Colonic mucosa (tissue), 4 donors: ENCODE data around the gene IL21R. TPM values are rescaled to one million over a fixed set of nuclear protein-coding genes. Genes with fewer than 3 reads are reported as not detected.
A peak's percentile ranks its signal among the peaks of the same experiment; 100 is the strongest.
"Not testable (repeated sequence)": the region's sequence is repeated elsewhere in the genome, so short reads cannot be mapped to it uniquely, and the experiment has no call there.

Experiments
- DNase-seq: peaks from one replicate; pipeline ENCODE4 v3.0.0-alpha.2; 2020
- H3K27ac ChIP-seq: fragments of 200-600 bp; one replicate; pipeline ENCODE4 v1.8.0; 2021
- H3K27me3 ChIP-seq: fragments of 200-600 bp; one replicate; pipeline ENCODE4 v1.8.0; 2021
- H3K36me3 ChIP-seq: fragments of 200-600 bp; one replicate; pipeline ENCODE4 v1.8.0; 2021
- H3K4me1 ChIP-seq: fragments of 200-600 bp; one replicate; pipeline ENCODE4 v1.8.0; 2021; ENCODE audit warnings: mild to moderate bottlenecking
- H3K4me3 ChIP-seq: fragments of 200-600 bp; one replicate; pipeline ENCODE4 v1.8.0; 2021
- H3K9ac ChIP-seq, 2 donors: one replicate each; pipeline ENCODE4 v1.7.0; 2013; ENCODE audit warnings: control low read depth in 2 of 2, low read depth in 2 of 2, low read length in 2 of 2
- H3K9me3 ChIP-seq: fragments of 200-600 bp; one replicate; pipeline ENCODE4 v1.8.0; 2021
- intact Hi-C: fragments of 100-400 bp; cut with DNase I; formaldehyde crosslinking; loops from one replicate; pipeline ENCODE4 v1.14.1; 2022
- total RNA-seq, 2 donors: library from RNA; stranded (reverse); fragmentation: NEBNext Ultra II Directional in 1 of 2; extraction: Animal tissue kit (Norgen Biotek cat#: 25700) in 1 of 2; gene quantifications; one replicate each; pipeline ENCODE4 v1.2.1, GENCODE V29; 2021
- TF ChIP-seq, protein P1 (sequence below): fragments of 200-600 bp; IDR thresholded peaks from one replicate; pipeline ENCODE4 v1.8.0; 2022; ENCODE audit warnings: antibody characterized with exemption, mild to moderate bottlenecking
- donor health status: healthy.
- donor health status: DM: no; HTN: no; CAD: no.
- donor health status: DM: no; HTN: no; CAD: no.

IL21R gene
- total RNA-seq, 2 donors from 2014 or later = 0.56 to 0.91 TPM

DNA sequence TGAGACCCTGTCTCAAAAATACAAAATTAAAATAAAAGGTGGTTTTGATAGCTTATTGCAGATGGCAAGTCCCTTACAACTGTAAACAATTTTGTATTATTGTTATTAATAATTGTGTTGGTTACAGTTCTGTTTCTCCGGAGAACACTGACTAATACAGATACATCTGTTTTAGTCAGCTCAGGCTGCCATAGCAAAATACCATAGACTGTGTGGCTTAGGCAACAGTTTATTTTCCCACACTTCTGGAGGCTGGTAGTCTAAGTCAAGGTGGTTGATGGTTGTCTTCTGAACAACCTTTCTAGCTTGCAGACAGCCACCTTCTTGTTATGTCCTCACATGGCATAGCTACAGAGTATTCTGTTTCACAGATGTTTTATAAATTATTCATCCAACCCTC, 14.2 kb upstream of the IL21R start:
- DNase-seq = peak; percentile 4
- no peaks in the 10 kb centered on the region for H3K36me3 ChIP-seq
- H3K4me1 ChIP-seq = no peaks in the 10 kb centered on the region
- no peak overlapping the region for H3K4me3 ChIP-seq
- H3K9me3 ChIP-seq = no peaks in the 10 kb centered on the region
- TF ChIP-seq, protein P1, sequence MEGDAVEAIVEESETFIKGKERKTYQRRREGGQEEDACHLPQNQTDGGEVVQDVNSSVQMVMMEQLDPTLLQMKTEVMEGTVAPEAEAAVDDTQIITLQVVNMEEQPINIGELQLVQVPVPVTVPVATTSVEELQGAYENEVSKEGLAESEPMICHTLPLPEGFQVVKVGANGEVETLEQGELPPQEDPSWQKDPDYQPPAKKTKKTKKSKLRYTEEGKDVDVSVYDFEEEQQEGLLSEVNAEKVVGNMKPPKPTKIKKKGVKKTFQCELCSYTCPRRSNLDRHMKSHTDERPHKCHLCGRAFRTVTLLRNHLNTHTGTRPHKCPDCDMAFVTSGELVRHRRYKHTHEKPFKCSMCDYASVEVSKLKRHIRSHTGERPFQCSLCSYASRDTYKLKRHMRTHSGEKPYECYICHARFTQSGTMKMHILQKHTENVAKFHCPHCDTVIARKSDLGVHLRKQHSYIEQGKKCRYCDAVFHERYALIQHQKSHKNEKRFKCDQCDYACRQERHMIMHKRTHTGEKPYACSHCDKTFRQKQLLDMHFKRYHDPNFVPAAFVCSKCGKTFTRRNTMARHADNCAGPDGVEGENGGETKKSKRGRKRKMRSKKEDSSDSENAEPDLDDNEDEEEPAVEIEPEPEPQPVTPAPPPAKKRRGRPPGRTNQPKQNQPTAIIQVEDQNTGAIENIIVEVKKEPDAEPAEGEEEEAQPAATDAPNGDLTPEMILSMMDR = no peak
- intact Hi-C loops = no loop called here
- no peak overlapping the region for H3K27ac ChIP-seq
- H3K27me3 ChIP-seq = no peaks in the 10 kb centered on the region
- H3K9ac ChIP-seq = no peak overlapping the region

DNA sequence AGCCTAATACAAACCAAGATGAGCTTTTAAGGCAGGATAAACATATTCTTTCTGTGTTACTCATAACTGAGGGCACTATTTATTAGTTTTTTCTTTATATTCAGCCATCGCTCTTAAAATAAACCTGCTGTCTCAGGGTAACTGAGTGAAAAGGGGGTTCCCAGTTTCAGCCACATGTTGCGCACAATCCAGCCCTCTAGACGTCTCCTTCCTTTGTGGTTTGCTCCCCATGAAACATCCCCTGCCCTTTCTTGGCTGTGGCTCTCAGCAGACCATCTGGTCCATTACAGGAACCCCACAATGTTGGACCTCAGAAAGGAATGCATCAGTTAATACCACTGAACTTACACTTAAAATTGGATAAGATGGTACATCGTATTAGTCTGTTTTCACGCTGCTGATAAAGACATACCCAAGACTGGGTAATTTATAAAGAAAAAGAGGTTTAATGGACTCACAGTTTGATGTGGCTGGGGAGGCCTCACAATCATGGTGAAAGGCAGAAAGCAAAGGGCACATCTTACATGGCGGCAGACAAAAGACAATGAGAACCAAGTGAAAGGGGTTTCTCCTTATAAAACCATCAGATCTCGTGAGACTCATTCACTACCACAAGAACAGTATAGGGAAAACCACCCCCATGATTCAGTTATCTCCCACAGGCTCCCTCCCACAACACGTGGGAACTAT, 12.6 kb upstream of the IL21R start:
- no peak overlapping the region for H3K27ac ChIP-seq
- intact Hi-C loops = no loop called here
- H3K9me3 ChIP-seq = no peaks in the 10 kb centered on the region
- no peaks in the 10 kb centered on the region for H3K36me3 ChIP-seq
- peak; percentile 18 for DNase-seq
- H3K4me3 ChIP-seq = no peak overlapping the region
- no peak overlapping the region for H3K9ac ChIP-seq
- TF ChIP-seq, protein P1 = no peak
- no peaks in the 10 kb centered on the region for H3K27me3 ChIP-seq
- H3K4me1 ChIP-seq = no peaks in the 10 kb centered on the region

DNA sequence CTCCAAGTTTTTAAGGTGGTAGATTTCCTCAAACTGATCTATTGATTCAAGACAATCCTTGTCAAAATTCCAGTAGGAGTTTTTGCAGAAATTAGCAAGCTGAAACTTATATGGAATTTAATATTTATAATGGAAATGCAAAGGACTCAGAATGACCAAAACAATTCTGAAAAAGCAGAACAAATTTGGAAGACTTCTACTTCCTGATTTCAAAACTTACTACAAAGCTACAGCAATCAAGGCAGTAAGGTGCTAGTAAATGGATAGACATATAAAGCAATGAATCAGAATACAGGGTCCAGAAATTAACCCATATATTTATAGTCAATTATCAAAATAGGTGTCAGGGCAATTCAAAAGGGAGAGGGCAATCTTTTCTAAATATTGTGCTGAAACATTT, 11.8 kb upstream of the IL21R start:
- Histone ChIP-seq H3K9ac (no peak overlapping the region), H3K9me3 (no peaks in the 10 kb centered on the region), H3K36me3 (no peaks in the 10 kb centered on the region), H3K4me1 (no peaks in the 10 kb centered on the region), H3K27ac (no peak overlapping the region), H3K27me3 (no peaks in the 10 kb centered on the region), H3K4me3 (no peak overlapping the region)
- intact Hi-C loops = no loop called here
- TF ChIP-seq, protein P1 = no peak
- DNase-seq = no peak

DNA sequence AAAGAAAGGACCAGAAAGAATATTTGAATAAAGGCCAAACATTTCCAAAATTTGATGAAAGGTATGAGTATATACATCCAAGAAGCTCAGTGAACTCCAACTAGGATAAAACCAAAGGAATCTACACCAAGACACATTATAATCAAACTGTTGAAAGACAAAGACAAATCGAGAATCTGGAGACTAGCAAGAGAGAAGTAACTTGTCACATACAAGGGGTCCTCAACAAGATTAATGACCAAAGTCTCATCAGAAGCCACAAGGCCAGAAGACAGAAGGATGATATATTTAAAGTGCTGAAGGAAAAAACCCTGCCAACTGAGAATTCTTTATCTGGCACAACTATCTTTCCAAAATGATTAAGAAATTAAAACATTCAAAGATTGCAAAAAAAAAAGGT, 9.3 kb upstream of the IL21R start:
- no peak for DNase-seq
- Histone ChIP-seq H3K27ac (no peak overlapping the region), H3K9ac (no peak overlapping the region), H3K9me3 (no peaks in the 10 kb centered on the region), H3K4me3 (no peak overlapping the region), H3K4me1 (no peaks in the 10 kb centered on the region), H3K36me3 (no peaks in the 10 kb centered on the region), H3K27me3 (no peaks in the 10 kb centered on the region)
- intact Hi-C loops = no loop called here
- TF ChIP-seq, protein P1 = no peak

DNA sequence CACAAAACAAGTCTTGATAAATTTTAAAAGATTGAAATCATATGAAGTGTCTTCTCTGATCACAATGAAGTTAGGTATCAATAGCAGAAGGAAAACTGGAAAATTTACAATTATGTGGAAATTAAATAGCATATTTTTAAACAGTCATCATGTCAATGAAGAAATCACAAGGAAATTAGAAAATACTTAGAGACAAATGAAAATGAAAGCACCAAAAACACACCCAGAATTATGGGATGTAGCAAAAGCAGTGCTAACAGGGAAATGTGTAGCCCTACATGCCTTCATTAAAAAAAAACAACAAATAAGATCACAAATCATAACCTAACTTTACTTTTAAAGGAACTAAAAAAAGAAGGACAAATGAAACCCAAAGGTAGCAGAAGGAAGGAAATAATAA, 7.5 kb upstream of the IL21R start:
- H3K9me3 ChIP-seq = no peaks in the 10 kb centered on the region
- intact Hi-C loops = no loop called here

DNA sequence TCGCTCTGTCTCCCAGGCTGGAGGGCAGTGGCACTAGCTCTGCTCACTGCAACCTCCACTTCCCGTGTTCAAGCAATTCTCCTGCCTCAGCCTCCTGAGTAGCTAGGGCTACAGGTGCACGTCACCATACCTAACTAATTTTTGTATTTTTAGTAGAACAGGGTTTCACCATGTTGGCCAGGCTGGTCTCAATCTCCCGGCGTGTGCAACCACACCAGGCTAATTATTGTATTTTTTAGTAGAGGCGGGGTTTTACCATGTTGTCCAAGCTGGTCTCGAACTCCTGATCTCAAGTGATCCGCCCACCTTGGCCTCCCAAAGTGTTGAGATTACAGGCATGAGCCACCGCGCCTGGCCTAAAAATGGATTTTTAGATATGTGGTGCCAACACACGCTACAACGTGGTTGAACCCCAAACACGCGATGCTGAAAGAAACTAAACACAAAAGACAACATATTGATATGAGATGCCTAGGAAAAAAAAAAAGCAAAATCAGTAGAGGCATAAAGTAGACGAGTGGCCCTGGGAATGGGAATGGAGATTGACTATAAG, 3.6 kb upstream of the IL21R start:
- H3K36me3 ChIP-seq, H3K4me3 ChIP-seq, H3K4me1 ChIP-seq, H3K27ac ChIP-seq, H3K9ac ChIP-seq, H3K9me3 ChIP-seq, intact Hi-C loops, H3K27me3 ChIP-seq, DNase-seq: not testable (repeated sequence)

More for the DNA sequence above, 7.5 kb upstream of the IL21R start:
- Histone ChIP-seq H3K27ac (no peak overlapping the region), H3K4me3 (no peak overlapping the region), H3K36me3 (no peaks in the 10 kb centered on the region), H3K4me1 (no peaks in the 10 kb centered on the region), H3K27me3 (no peaks in the 10 kb centered on the region), H3K9ac (no peak overlapping the region)
- DNase-seq = no peak
- TF ChIP-seq, protein P1 = no peak
